HCT116 (cell line): ENCODE results near the gene UPK3A. TPM values are rescaled to one million over a fixed set of nuclear protein-coding genes. Genes with fewer than 3 reads are reported as not detected.

ENCODE experiments used
- ATAC-seq: fragments of 200-7000 bp; cut with Tn5 transposase; 2 replicates; pipeline ENCODE4 v1.9.1; 2020; ENCODE audit warnings: mild to moderate bottlenecking, moderate library complexity
- BruUV-seq: library from RNA; stranded (reverse); fragments of 400-500 nt; replicated peaks from 2 replicates; lab custom pipeline; 2021; lab: Mats Ljungman, UMichigan
- CTCF ChIA-PET: fragments of 300-600 bp; sonication (Branson Sonifier 250); formaldehyde crosslinking; loops from one replicate; lab custom pipeline; 2021; ENCODE audit warnings: antibody characterized with exemption; lab: Charles Lee
- POLR2A ChIA-PET: fragments of 300-600, 350-600 bp; sonication (Branson Sonifier 250); formaldehyde crosslinking; loops from one replicate; lab custom pipeline; 2021; ENCODE audit warnings: antibody characterized with exemption; lab: Charles Lee
- RAD21 ChIA-PET, 2 experiments: fragments of 300-600 bp; sonication (Branson Sonifier 250); formaldehyde crosslinking; loops; one replicate each; lab custom pipeline; 2023; ENCODE audit warnings: low total read pairs in 2 of 2; ENCODE audit not compliant: uncharacterized antibody in 2 of 2, unreplicated experiment in 2 of 2, low non-redundant PET in 1 of 2; lab: Charles Lee
- DNase-seq: peaks from one replicate; pipeline ENCODE4 v3.0.0-alpha.2; 2010; ENCODE audit warnings: low read depth, low spot score
- H2AFZ ChIP-seq: fragments of 200-600 bp; shearing (Covaris generic), sonication (generic); 2 replicates; pipeline ENCODE4 v1.6.1; 2017; ENCODE audit warnings: low read depth, mixed run types, mixed read lengths, antibody characterized with exemption, low read length; ENCODE audit not compliant: poor library complexity, severe bottlenecking
- H3K27ac ChIP-seq: 2 replicates; pipeline ENCODE4 v1.5.1; 2012; ENCODE audit warnings: low read depth, low read length
- H3K27me3 ChIP-seq: fragments of 200-600 bp; sonication (generic); 2 replicates; pipeline ENCODE4 v1.6.1; 2016; ENCODE audit warnings: mixed run types, low read length, mixed read lengths; ENCODE audit not compliant: insufficient read depth
- H3K36me3 ChIP-seq, 2 experiments: fragments of 200-500 bp in 1 of 2; fragments of 200-600 bp in 1 of 2; sonication (Bioruptor generic) in 1 of 2; sonication (generic) in 1 of 2; 2 replicates each; pipeline versions ENCODE4 v1.5.1 to v1.6.1; 2014 to 2016; ENCODE audit warnings: low read length in 2 of 2, inconsistent platforms in 1 of 2, mixed read lengths in 1 of 2, mixed run types in 1 of 2; ENCODE audit not compliant: insufficient read depth in 2 of 2, control insufficient read depth in 1 of 2
- H3K4me1 ChIP-seq, 2 experiments: fragments of 200-600 bp in 1 of 2; sonication (generic) in 1 of 2; 2 replicates each; pipeline versions ENCODE4 v1.5.1 to v1.6.1; 2012 to 2017; ENCODE audit warnings: low read length in 2 of 2, inconsistent platforms in 1 of 2, mild to moderate bottlenecking in 1 of 2, mixed read lengths in 1 of 2, mixed run types in 1 of 2, moderate library complexity in 1 of 2; ENCODE audit not compliant: insufficient read depth in 2 of 2, control insufficient read depth in 1 of 2
- H3K4me2 ChIP-seq: fragments of 200-600 bp; sonication (generic); 2 replicates; pipeline ENCODE4 v1.6.1; 2017; ENCODE audit warnings: mixed run types, low read length, mixed read lengths
- H3K4me3 ChIP-seq, 2 experiments: fragments of 200-600 bp in 1 of 2; sonication (generic) in 1 of 2; replicated peaks in 1 of 2; 2 replicates each; pipeline ENCODE4 v1.5.1; 2011 to 2016; ENCODE audit warnings: low read length in 2 of 2, control low read depth in 1 of 2, low read depth in 1 of 2, mild to moderate bottlenecking in 1 of 2, mixed read lengths in 1 of 2, mixed run types in 1 of 2
- H3K79me2 ChIP-seq: fragments of 200-600 bp; sonication (generic); 2 replicates; pipeline ENCODE4 v1.6.1; 2017; ENCODE audit warnings: mild to moderate bottlenecking, mixed run types, low read length, moderate library complexity, mixed read lengths; ENCODE audit not compliant: insufficient read depth
- H3K9ac ChIP-seq: fragments of 200-600 bp; sonication (generic); 2 replicates; pipeline ENCODE4 v1.6.1; 2016; ENCODE audit warnings: low read length, mixed read lengths
- H3K9me2 ChIP-seq: fragments of 200-600 bp; sonication (generic), shearing (Covaris generic); 2 replicates; pipeline ENCODE4 v1.6.1; 2017; ENCODE audit warnings: mixed run types, mild to moderate bottlenecking, moderate library complexity; ENCODE audit not compliant: insufficient read depth
- H3K9me3 ChIP-seq, 2 experiments: fragments of 200-500 bp in 1 of 2; fragments of 200-600 bp in 1 of 2; sonication (Bioruptor generic) in 1 of 2; sonication (generic) in 1 of 2; 2 replicates each; pipeline ENCODE4 v1.6.1; 2014 to 2017; ENCODE audit warnings: low read length in 2 of 2, mixed read lengths in 2 of 2, inconsistent platforms in 1 of 2, low read depth in 1 of 2, mild to moderate bottlenecking in 1 of 2, mixed run types in 1 of 2, moderate library complexity in 1 of 2; ENCODE audit not compliant: control insufficient read depth in 1 of 2, insufficient read depth in 1 of 2
- H4K20me1 ChIP-seq: fragments of 200-600 bp; sonication (generic), shearing (Covaris generic); 2 replicates; pipeline ENCODE4 v1.6.1; 2017; ENCODE audit warnings: mixed run types, mild to moderate bottlenecking, moderate library complexity; ENCODE audit not compliant: insufficient read depth
- ATF3 ChIP-seq: IDR thresholded peaks from 2 replicates; pipeline ENCODE4 v1.6.1; 2012
- CBX3 ChIP-seq: IDR thresholded peaks from 2 replicates; pipeline ENCODE4 v1.6.1; 2012; ENCODE audit warnings: low read depth
- CEBPB ChIP-seq: IDR thresholded peaks from 2 replicates; pipeline ENCODE4 v1.6.1; 2012; ENCODE audit warnings: low read depth
- EGR1 ChIP-seq: IDR thresholded peaks from 2 replicates; pipeline ENCODE4 v1.6.1; 2012; ENCODE audit warnings: low read depth
- ELF1 ChIP-seq: IDR thresholded peaks from 2 replicates; pipeline ENCODE4 v1.6.1; 2012; ENCODE audit warnings: low read depth, borderline replicate concordance
- EZH2 ChIP-seq: fragments of 200-600 bp; sonication (generic); IDR thresholded peaks from 2 replicates; pipeline ENCODE4 v1.6.1; 2017; ENCODE audit warnings: antibody characterized with exemption, mixed run types
- EZH2phosphoT487 ChIP-seq: fragments of 200-600 bp; IDR thresholded peaks from 2 replicates; pipeline ENCODE4 v1.6.1; 2018; ENCODE audit warnings: antibody characterized with exemption, borderline replicate concordance
- FOSL1 ChIP-seq: IDR thresholded peaks from 2 replicates; pipeline ENCODE4 v1.6.1; 2012; ENCODE audit warnings: low read depth
- JUND ChIP-seq: IDR thresholded peaks from 2 replicates; pipeline ENCODE4 v1.6.1; 2012
- POLR2A ChIP-seq: IDR thresholded peaks from 2 replicates; pipeline ENCODE4 v1.7.0; 2011; ENCODE audit warnings: borderline replicate concordance; ENCODE audit not compliant: insufficient read depth, insufficient read length; ENCODE audit errors: extremely low read depth
- POLR2AphosphoS5 ChIP-seq: IDR thresholded peaks from 2 replicates; pipeline ENCODE4 v1.6.1; 2011; ENCODE audit warnings: mild to moderate bottlenecking, low read depth, low read length, moderate library complexity
- RAD21 ChIP-seq: IDR thresholded peaks from 2 replicates; pipeline ENCODE4 v1.6.1; 2012; ENCODE audit warnings: low read depth, mild to moderate bottlenecking
- SIN3A ChIP-seq: IDR thresholded peaks from 2 replicates; pipeline ENCODE4 v1.6.1; 2012; ENCODE audit warnings: low read depth
- SP1 ChIP-seq: IDR thresholded peaks from 2 replicates; pipeline ENCODE4 v1.6.1; 2012; ENCODE audit warnings: low read depth
- SRF ChIP-seq: IDR thresholded peaks from 2 replicates; pipeline ENCODE4 v1.6.1; 2012; ENCODE audit warnings: low read depth
- TCF7L2 ChIP-seq: IDR thresholded peaks from 2 replicates; pipeline ENCODE4 v1.7.0; 2011; ENCODE audit warnings: borderline replicate concordance, inconsistent platforms; ENCODE audit not compliant: insufficient read depth, insufficient read length; ENCODE audit errors: extremely low read depth
- YY1 ChIP-seq: IDR thresholded peaks from 2 replicates; pipeline ENCODE4 v1.6.1; 2011; ENCODE audit warnings: low read length, low read depth, moderate library complexity, mild to moderate bottlenecking; ENCODE audit not compliant: insufficient replicate concordance; ENCODE audit errors: extremely low read depth
- ZBTB33 ChIP-seq: IDR thresholded peaks from 2 replicates; pipeline ENCODE4 v1.6.1; 2011; ENCODE audit warnings: mild to moderate bottlenecking, low read length, moderate library complexity; ENCODE audit not compliant: insufficient replicate concordance; ENCODE audit errors: extremely low read depth
- ZFX ChIP-seq: fragments of 450-650 bp; IDR thresholded peaks from 2 replicates; pipeline ENCODE4 v1.6.1; 2017
- ZNF274 ChIP-seq: fragments of 200-500 bp; sonication (Bioruptor generic); IDR thresholded peaks from 2 replicates; pipeline ENCODE4 v1.6.1; 2014; ENCODE audit warnings: mild to moderate bottlenecking, low read depth, low read length, inconsistent platforms
- intact Hi-C: fragments of 100-400 bp; cut with micrococcal nuclease; formaldehyde crosslinking; loops from 2 replicates; pipeline ENCODE4 v1.10.0; 2022
- total RNA-seq: library from RNA; stranded (reverse); gene quantifications from one replicate; pipeline ENCODE4 v1.2.1, GENCODE V29; 2021; ENCODE audit not compliant: unreplicated experiment
- TF ChIP-seq, protein P1 (sequence below): IDR thresholded peaks from 2 replicates; pipeline ENCODE4 v1.6.1; 2012; ENCODE audit warnings: low read depth
- TF ChIP-seq, protein P2 (sequence below): IDR thresholded peaks from 2 replicates; pipeline ENCODE4 v1.6.1; 2012

Gene UPK3A
- total RNA-seq, 1 experiment from 2014 or later = not detected

- TSS peak; percentile 67 for BruUV-seq
- Histone ChIP-seq H3K4me3 (peak overlapping the region; percentile 22 to 49), H3K9me3 (no peaks in the 10 kb centered on the region), H3K4me1 (peaks cover 40 to 67% of the 10 kb centered on the region in 2 experiments), H3K79me2 (no peaks in the 10 kb centered on the region), H3K27ac (peak overlapping the region; percentile 97), H3K4me2 (peak overlapping the region; percentile 80), H3K27me3 (no peaks in the 10 kb centered on the region), H3K36me3 (no peaks in the 10 kb centered on the region), H3K9me2 (no peaks in the 10 kb centered on the region), H2AFZ (peak overlapping the region; percentile 55), H3K9ac (peak overlapping the region; percentile 61), H4K20me1 (no peaks in the 10 kb centered on the region)
- RAD21 ChIA-PET = no interaction called here
- CTCF ChIA-PET = interaction anchor here (0.8 to 1.2 kb wide), 3 partner anchors 37 to 195 kb away, joined by 3 to 8 read pairs (median 4); no protein-coding TSS in a partner anchor
- peak; percentile 82 for ATAC-seq
- intact Hi-C loops = no loop called here
- POLR2A ChIA-PET = interaction anchor here (0.6 to 2.2 kb wide), 3 partner anchors 20 to 97 kb away, joined by 4 to 6 read pairs (median 4); partner anchors contain the start of gene NUP50
- DNase-seq = peak; percentile 92
- TF ChIP-seq ATF3 (no peak), RAD21 (no peak), JUND (peak; percentile 78), EGR1 (no peak), ZBTB33 (no peak), TCF7L2 (no peak), EZH2phosphoT487 (no peak), POLR2AphosphoS5 (no peak), CBX3 (no peak), ELF1 (no peak), CEBPB (no peak; the same call in 1 of the 2 replicates), YY1 (no peak), FOSL1 (peak; percentile 75), SRF (no peak), EZH2 (no peak), SIN3A (peak; percentile 66; the same call in 1 of the 2 replicates), ZNF274 (no peak), ZFX (no peak), POLR2A (no peak), SP1 (peak; percentile 84)
- TF ChIP-seq, protein P1, sequence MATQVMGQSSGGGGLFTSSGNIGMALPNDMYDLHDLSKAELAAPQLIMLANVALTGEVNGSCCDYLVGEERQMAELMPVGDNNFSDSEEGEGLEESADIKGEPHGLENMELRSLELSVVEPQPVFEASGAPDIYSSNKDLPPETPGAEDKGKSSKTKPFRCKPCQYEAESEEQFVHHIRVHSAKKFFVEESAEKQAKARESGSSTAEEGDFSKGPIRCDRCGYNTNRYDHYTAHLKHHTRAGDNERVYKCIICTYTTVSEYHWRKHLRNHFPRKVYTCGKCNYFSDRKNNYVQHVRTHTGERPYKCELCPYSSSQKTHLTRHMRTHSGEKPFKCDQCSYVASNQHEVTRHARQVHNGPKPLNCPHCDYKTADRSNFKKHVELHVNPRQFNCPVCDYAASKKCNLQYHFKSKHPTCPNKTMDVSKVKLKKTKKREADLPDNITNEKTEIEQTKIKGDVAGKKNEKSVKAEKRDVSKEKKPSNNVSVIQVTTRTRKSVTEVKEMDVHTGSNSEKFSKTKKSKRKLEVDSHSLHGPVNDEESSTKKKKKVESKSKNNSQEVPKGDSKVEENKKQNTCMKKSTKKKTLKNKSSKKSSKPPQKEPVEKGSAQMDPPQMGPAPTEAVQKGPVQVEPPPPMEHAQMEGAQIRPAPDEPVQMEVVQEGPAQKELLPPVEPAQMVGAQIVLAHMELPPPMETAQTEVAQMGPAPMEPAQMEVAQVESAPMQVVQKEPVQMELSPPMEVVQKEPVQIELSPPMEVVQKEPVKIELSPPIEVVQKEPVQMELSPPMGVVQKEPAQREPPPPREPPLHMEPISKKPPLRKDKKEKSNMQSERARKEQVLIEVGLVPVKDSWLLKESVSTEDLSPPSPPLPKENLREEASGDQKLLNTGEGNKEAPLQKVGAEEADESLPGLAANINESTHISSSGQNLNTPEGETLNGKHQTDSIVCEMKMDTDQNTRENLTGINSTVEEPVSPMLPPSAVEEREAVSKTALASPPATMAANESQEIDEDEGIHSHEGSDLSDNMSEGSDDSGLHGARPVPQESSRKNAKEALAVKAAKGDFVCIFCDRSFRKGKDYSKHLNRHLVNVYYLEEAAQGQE = no peak
- TF ChIP-seq, protein P2, sequence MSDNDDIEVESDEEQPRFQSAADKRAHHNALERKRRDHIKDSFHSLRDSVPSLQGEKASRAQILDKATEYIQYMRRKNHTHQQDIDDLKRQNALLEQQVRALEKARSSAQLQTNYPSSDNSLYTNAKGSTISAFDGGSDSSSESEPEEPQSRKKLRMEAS = peak; percentile 60; the same call in 1 of the 2 replicates
Observed at GRCh38 chr22:45246060-45246985, 38.4 kb upstream of the UPK3A start.
